Measurements from ENCODE around the gene PRPF38B. TPM values are rescaled to one million over a fixed set of nuclear protein-coding genes. Genes with fewer than 3 reads are reported as not detected.
A peak's percentile ranks its signal among the peaks of the same experiment; 100 is the strongest.

The PRPF38B gene
- total and polyA plus RNA-seq, 9 of the 15 experiments (the other 6 are each of a cell fraction or from before 2014, with no cell fraction given): 25.3 to 85.5 (median 66.4) TPM

DNA sequence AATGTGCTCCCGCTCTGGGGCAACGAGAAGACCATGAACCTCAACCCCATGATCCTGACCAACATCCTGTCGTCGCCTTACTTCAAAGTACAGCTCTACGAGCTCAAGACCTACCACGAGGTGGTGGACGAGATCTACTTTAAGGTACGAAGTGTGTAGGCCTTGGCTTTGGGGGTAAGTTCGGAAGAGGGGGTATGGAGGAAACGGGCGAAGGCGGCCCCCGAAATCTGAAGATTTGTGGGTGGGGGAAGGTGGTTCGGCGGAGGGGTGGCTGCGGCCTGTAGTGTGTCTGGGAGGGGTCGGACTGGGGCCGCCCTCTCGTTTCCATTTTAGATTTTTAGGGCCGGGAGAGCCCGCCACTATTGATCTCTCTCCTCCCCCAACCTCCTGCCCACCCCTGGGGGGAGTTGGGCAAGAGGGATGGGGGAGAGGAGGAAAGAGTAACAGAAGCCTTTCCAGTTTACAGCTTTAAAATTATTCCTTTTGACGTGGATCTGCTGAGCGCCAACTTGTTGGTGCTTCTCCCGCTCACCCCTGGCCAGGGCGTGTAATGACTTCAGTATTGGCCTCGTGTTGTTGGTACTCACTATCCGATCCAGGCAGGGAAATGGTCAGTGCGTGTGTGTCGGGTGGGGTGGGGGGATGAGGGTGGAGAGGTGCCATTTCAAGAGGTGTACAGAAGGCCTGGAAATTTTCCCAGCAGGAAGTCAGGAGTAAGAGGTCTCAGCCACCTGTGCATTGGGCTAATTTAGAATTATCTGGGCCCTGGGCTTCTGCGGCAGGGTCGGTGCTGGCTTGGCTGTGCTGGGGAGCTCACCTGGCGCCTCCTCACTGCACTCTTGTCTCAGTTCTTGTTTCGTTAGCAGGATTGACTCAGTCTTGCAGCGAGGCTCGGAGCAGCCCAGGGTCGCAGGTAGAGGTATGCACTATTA lies 880 bp downstream of the PRPF38B start (continued):
- TF ChIP-seq ILF3 (IDR thresholded peaks at IDR 0.05; ENCODE audit: borderline replicate concordance) (no peak), RFX7 (CRISPR knock-in tag; IDR thresholded peaks at IDR 0.05) (no peak), ZNF75A (CRISPR knock-in tag; IDR thresholded peaks at IDR 0.05) (no peak), DLX4 (CRISPR knock-in tag; IDR thresholded peaks at IDR 0.05) (no peak), ZNF3 (CRISPR knock-in tag; IDR thresholded peaks at IDR 0.05) (no peak), ZNF444 (CRISPR knock-in tag; IDR thresholded peaks at IDR 0.05) (no peak), TCF7L2 (IDR thresholded peaks at IDR 0.05; ENCODE audit: low read depth, low read length) (no peak), ELF4 (CRISPR knock-in tag; IDR thresholded peaks at IDR 0.05) (no peak), EHMT2 (IDR thresholded peaks at IDR 0.05) (no peak), MECOM (CRISPR knock-in tag; IDR thresholded peaks at IDR 0.05) (no peak), TAF9B (IDR thresholded peaks at IDR 0.05; ENCODE audit: partially characterized antibody) (no peak), JUNB (CRISPR knock-in tag; conservative IDR thresholded peaks at IDR 0.05) (no peak), FOXA1 (IDR thresholded peaks at IDR 0.05; ENCODE audit: borderline replicate concordance) (no peak), RBM22 (IDR thresholded peaks at IDR 0.05; ENCODE audit: low read depth, low read length, poor library complexity, severe bottlenecking) (peak; percentile 7), HNRNPUL1 (IDR thresholded peaks at IDR 0.05; ENCODE audit: low read length) (no peak), SRSF1 (IDR thresholded peaks at IDR 0.05; ENCODE audit: low read depth, low read length) (no peak), YY1 (IDR thresholded peaks at IDR 0.05; ENCODE audit: borderline replicate concordance in 1 of 3, control insufficient read depth in 1 of 3, extremely low read depth in 1 of 3, insufficient read depth in 3 of 3, insufficient read length in 1 of 3, insufficient replicate concordance in 2 of 3, low read depth in 1 of 3, low read length in 2 of 3) (peak in 2 of 3 experiments; percentile 5 to 58), SNAPC5 (CRISPR knock-in tag; IDR thresholded peaks at IDR 0.05) (no peak), NFRKB (IDR thresholded peaks at IDR 0.05; ENCODE audit: low read depth) (no peak)
- TF ChIP-seq, protein P1, sequence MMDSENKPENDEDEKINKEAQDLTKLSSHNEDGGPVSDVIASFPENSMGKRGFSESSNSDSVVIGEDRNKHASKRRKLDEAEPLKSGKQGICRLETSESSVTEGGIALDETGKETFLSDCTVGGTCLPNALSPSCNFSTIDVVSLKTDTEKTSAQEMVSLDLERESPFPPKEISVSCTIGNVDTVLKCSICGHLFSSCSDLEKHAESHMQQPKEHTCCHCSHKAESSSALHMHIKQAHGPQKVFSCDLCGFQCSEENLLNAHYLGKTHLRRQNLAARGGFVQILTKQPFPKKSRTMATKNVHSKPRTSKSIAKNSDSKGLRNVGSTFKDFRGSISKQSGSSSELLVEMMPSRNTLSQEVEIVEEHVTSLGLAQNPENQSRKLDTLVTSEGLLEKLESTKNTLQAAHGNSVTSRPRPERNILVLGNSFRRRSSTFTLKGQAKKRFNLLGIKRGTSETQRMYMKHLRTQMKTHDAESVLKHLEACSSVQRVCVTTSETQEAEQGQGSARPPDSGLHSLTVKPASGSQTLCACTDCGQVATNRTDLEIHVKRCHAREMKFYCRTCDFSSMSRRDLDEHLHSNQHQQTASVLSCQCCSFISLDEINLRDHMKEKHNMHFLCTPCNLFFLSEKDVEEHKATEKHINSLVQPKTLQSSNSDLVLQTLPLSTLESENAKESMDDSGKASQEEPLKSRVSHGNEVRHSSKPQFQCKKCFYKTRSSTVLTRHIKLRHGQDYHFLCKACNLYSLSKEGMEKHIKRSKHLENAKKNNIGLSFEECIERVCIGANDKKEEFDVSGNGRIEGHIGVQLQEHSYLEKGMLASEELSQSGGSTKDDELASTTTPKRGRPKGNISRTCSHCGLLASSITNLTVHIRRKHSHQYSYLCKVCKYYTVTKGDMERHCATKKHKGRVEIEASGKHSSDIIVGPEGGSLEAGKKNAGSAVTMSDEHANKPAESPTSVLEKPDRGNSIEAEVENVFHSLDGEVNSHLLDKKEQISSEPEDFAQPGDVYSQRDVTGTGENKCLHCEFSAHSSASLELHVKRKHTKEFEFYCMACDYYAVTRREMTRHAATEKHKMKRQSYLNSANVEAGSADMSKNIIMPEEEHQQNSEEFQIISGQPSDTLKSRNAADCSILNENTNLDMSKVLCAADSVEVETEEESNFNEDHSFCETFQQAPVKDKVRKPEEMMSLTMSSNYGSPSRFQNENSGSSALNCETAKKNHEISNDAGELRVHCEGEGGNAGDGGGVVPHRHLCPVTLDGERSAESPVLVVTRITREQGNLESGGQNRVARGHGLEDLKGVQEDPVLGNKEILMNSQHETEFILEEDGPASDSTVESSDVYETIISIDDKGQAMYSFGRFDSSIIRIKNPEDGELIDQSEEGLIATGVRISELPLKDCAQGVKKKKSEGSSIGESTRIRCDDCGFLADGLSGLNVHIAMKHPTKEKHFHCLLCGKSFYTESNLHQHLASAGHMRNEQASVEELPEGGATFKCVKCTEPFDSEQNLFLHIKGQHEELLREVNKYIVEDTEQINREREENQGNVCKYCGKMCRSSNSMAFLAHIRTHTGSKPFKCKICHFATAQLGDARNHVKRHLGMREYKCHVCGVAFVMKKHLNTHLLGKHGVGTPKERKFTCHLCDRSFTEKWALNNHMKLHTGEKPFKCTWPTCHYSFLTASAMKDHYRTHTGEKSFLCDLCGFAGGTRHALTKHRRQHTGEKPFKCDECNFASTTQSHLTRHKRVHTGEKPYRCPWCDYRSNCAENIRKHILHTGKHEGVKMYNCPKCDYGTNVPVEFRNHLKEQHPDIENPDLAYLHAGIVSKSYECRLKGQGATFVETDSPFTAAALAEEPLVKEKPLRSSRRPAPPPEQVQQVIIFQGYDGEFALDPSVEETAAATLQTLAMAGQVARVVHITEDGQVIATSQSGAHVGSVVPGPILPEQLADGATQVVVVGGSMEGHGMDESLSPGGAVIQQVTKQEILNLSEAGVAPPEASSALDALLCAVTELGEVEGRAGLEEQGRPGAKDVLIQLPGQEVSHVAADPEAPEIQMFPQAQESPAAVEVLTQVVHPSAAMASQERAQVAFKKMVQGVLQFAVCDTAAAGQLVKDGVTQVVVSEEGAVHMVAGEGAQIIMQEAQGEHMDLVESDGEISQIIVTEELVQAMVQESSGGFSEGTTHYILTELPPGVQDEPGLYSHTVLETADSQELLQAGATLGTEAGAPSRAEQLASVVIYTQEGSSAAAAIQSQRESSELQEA (IDR thresholded peaks at IDR 0.05; ENCODE audit: low read depth): no peak

Measured in K562 (cell line).